Measurements from ENCODE around the gene ZNF407. TPM values are rescaled to one million over a fixed set of nuclear protein-coding genes. Genes with fewer than 3 reads are reported as not detected.

ZNF407 gene
- total RNA-seq, 6 experiments from 2014 or later = 4.3 to 8.0 (median 5.7) TPM

- TF ChIP-seq, protein P1, sequence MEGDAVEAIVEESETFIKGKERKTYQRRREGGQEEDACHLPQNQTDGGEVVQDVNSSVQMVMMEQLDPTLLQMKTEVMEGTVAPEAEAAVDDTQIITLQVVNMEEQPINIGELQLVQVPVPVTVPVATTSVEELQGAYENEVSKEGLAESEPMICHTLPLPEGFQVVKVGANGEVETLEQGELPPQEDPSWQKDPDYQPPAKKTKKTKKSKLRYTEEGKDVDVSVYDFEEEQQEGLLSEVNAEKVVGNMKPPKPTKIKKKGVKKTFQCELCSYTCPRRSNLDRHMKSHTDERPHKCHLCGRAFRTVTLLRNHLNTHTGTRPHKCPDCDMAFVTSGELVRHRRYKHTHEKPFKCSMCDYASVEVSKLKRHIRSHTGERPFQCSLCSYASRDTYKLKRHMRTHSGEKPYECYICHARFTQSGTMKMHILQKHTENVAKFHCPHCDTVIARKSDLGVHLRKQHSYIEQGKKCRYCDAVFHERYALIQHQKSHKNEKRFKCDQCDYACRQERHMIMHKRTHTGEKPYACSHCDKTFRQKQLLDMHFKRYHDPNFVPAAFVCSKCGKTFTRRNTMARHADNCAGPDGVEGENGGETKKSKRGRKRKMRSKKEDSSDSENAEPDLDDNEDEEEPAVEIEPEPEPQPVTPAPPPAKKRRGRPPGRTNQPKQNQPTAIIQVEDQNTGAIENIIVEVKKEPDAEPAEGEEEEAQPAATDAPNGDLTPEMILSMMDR (IDR thresholded peaks at IDR 0.05) = peak; percentile 53 to 64 (median 60)
- no peak for TF ChIP-seq POLR2A (IDR thresholded peaks at IDR 0.05)
- Histone ChIP-seq H3K4me1 (no peaks in the 10 kb centered on the region), H3K27me3 (no peaks in the 10 kb centered on the region), H3K27ac (no peak overlapping the region), H3K4me3 (no peak overlapping the region), H3K9me3 (no peaks in the 10 kb centered on the region), H3K36me3 (no peaks in the 10 kb centered on the region)
- peak; percentile 61 to 74 (median 68) for ATAC-seq
- intact Hi-C loops (cut with DNase I) = no loop called here
- DNase-seq = no peak
- 29% methylated on average over 4 of the region's 4 CpGs for WGBS (ENCODE audit: insufficient coverage, low coverage, low lambda C conversion rate, missing lambda C conversion rate)
Measured at GRCh38 chr18:74652392-74652988, 54.8 kb downstream of the ZNF407 start.

- Histone ChIP-seq H3K9me3 (no peaks in the 10 kb centered on the region), H3K27ac (no peak overlapping the region), H3K4me3 (no peak overlapping the region), H3K36me3 (no peaks in the 10 kb centered on the region), H3K27me3 (no peaks in the 10 kb centered on the region), H3K4me1 (no peaks in the 10 kb centered on the region)
- TF ChIP-seq, protein P1 (IDR thresholded peaks at IDR 0.05) = peak in 3 of 4 donors; percentile 20 to 35 (median 30)
- no peak for TF ChIP-seq POLR2A (IDR thresholded peaks at IDR 0.05)
- DNase-seq (no peak), ATAC-seq (peak in 2 of 4 donors; percentile 34 to 62)
- intact Hi-C loops (cut with DNase I) = no loop called here
- WGBS (ENCODE audit: insufficient coverage, low coverage, low lambda C conversion rate, missing lambda C conversion rate) = 42% methylated on average over 2 of the region's 2 CpGs
Measured at GRCh38 chr18:74654638-74655037, 57.0 kb downstream of the ZNF407 start.

DNA sequence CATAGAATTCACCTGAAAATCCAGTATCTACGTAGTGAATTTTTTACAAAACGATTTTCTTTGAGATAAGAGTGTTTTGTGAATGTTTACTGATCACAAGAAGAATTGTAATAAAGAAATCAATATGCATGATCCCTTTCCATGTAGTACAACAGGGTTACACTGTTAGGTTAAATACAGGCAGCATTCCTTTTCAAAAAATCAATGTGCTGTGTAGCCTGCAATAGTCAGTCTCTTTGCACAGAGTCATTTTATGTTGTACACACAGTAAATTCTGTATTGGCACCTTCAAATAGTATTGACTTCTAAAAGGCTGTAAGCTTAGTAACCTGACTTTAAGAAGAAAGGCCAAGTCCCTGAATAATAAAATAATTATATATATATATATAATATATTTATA lies 63.3 kb downstream of the ZNF407 start:
- Histone ChIP-seq H3K36me3 (no peaks in the 10 kb centered on the region), H3K27ac (no peak overlapping the region), H3K9me3 (no peaks in the 10 kb centered on the region), H3K4me3 (no peak overlapping the region), H3K4me1 (no peaks in the 10 kb centered on the region), H3K27me3 (no peaks in the 10 kb centered on the region)
- DNase-seq (no peak), ATAC-seq (peak; percentile 77 to 92 (median 86))
- TF ChIP-seq, protein P1 (IDR thresholded peaks at IDR 0.05) = no peak
- TF ChIP-seq POLR2A (IDR thresholded peaks at IDR 0.05) = no peak
- intact Hi-C loops (cut with DNase I) = no loop called here
- WGBS (ENCODE audit: insufficient coverage, low coverage, low lambda C conversion rate, missing lambda C conversion rate) = 18% methylated on average over 2 of the region's 2 CpGs

- H3K27me3 ChIP-seq = no peaks in the 10 kb centered on the region
- H3K4me1 ChIP-seq = no peaks in the 10 kb centered on the region
- intact Hi-C loops (cut with DNase I) = no loop called here
- H3K4me3 ChIP-seq = no peak overlapping the region
- no peaks in the 10 kb centered on the region for H3K9me3 ChIP-seq
- TF ChIP-seq, protein P1 (IDR thresholded peaks at IDR 0.05) = no peak
- no peak for TF ChIP-seq POLR2A (IDR thresholded peaks at IDR 0.05)
- H3K36me3 ChIP-seq = no peaks in the 10 kb centered on the region
- H3K27ac ChIP-seq = no peak overlapping the region
- 81% methylated on average over 2 of the region's 6 CpGs for WGBS (ENCODE audit: insufficient coverage, low coverage, low lambda C conversion rate, missing lambda C conversion rate)
- no peak for ATAC-seq
- no peak for DNase-seq
Measured at GRCh38 chr18:74661691-74662090, 64.0 kb downstream of the ZNF407 start.
